PC-3 (cell line): ENCODE measurements around the gene DMKN.

ENCODE experiments used
- EZH2 ChIP-seq: fragments of 300-600 bp; sonication (generic); IDR thresholded peaks from one replicate; pipeline ENCODE4 v1.6.1; 2017; ENCODE audit warnings: antibody characterized with exemption, mild to moderate bottlenecking, low read length; ENCODE audit not compliant: unreplicated experiment
- EZH2phosphoT487 ChIP-seq: fragments of 300-600 bp; sonication (generic); IDR thresholded peaks from 2 replicates; pipeline ENCODE4 v1.6.1; 2018; ENCODE audit warnings: mild to moderate bottlenecking, antibody characterized with exemption, low read length, borderline replicate concordance
- TF ChIP-seq, protein P1 (sequence below): fragments of 300-600 bp; sonication (generic); conservative IDR thresholded peaks from 2 replicates; pipeline ENCODE4 v1.5.1; 2017; ENCODE audit warnings: antibody characterized with exemption, low read depth, mild to moderate bottlenecking, low read length

- TF ChIP-seq, protein P1, sequence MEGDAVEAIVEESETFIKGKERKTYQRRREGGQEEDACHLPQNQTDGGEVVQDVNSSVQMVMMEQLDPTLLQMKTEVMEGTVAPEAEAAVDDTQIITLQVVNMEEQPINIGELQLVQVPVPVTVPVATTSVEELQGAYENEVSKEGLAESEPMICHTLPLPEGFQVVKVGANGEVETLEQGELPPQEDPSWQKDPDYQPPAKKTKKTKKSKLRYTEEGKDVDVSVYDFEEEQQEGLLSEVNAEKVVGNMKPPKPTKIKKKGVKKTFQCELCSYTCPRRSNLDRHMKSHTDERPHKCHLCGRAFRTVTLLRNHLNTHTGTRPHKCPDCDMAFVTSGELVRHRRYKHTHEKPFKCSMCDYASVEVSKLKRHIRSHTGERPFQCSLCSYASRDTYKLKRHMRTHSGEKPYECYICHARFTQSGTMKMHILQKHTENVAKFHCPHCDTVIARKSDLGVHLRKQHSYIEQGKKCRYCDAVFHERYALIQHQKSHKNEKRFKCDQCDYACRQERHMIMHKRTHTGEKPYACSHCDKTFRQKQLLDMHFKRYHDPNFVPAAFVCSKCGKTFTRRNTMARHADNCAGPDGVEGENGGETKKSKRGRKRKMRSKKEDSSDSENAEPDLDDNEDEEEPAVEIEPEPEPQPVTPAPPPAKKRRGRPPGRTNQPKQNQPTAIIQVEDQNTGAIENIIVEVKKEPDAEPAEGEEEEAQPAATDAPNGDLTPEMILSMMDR = no peak
- TF ChIP-seq EZH2 (no peak), EZH2phosphoT487 (no peak)
Observed at GRCh38 chr19:35545855-35546381, 32.5 kb upstream of the DMKN start.
